Muscle layer of colon (tissue), 2 donors: ENCODE measurements around the gene ATP13A1.
A peak's percentile ranks its signal among the peaks of the same experiment; 100 is the strongest.

Experiments used
- H3K27ac ChIP-seq: one replicate; pipeline ENCODE4 v1.7.0; 2013; ENCODE audit warnings: low read depth, mild to moderate bottlenecking, low read length, moderate library complexity
- H3K27me3 ChIP-seq, 2 donors: one replicate each; pipeline ENCODE4 v1.7.0; 2013; ENCODE audit warnings: low read length in 2 of 2, mild to moderate bottlenecking in 2 of 2; ENCODE audit not compliant: insufficient read depth in 2 of 2, control insufficient read depth in 1 of 2
- H3K36me3 ChIP-seq: one replicate; pipeline ENCODE4 v1.7.0; 2013; ENCODE audit warnings: mild to moderate bottlenecking, low read length; ENCODE audit not compliant: insufficient read depth
- H3K4me1 ChIP-seq: one replicate; pipeline ENCODE4 v1.7.0; 2013; ENCODE audit warnings: mild to moderate bottlenecking, low read length; ENCODE audit not compliant: insufficient read depth
- H3K4me3 ChIP-seq, 2 donors: one replicate each; pipeline ENCODE4 v1.7.0; 2013; ENCODE audit warnings: low read length in 2 of 2, low read depth in 1 of 2, mild to moderate bottlenecking in 1 of 2, moderate library complexity in 1 of 2
- H3K9ac ChIP-seq: one replicate; pipeline ENCODE4 v1.7.0; 2013; ENCODE audit warnings: low read length
- H3K9me3 ChIP-seq: one replicate; pipeline ENCODE4 v1.7.0; 2013; ENCODE audit warnings: mild to moderate bottlenecking, low read length
- donor health status: abdominal sarcoma.
- donor health status: Adenocarcinoma of cecum.

The ATP13A1 gene

GRCh38 chr19:19651076-19651475 lies 12.4 kb downstream of the ATP13A1 start:
- no peak overlapping the region for H3K9ac ChIP-seq
- H3K27ac ChIP-seq: no peak overlapping the region
- no peaks in the 10 kb centered on the region for H3K9me3 ChIP-seq
- H3K4me1 ChIP-seq: no peaks in the 10 kb centered on the region
- no peaks in the 10 kb centered on the region for H3K27me3 ChIP-seq
- H3K36me3 ChIP-seq: peaks cover 72% of the 10 kb centered on the region
- no peak overlapping the region for H3K4me3 ChIP-seq

GRCh38 chr19:19650331-19650730 lies 13.1 kb downstream of the ATP13A1 start:
- H3K9ac ChIP-seq: no peak overlapping the region
- no peaks in the 10 kb centered on the region for H3K4me1 ChIP-seq
- no peak overlapping the region for H3K4me3 ChIP-seq
- no peaks in the 10 kb centered on the region for H3K27me3 ChIP-seq
- H3K9me3 ChIP-seq: no peaks in the 10 kb centered on the region
- no peak overlapping the region for H3K27ac ChIP-seq
- H3K36me3 ChIP-seq: peaks cover 64% of the 10 kb centered on the region

GRCh38 chr19:19649580-19649995 lies 13.9 kb downstream of the ATP13A1 start:
- no peak overlapping the region for H3K9ac ChIP-seq
- no peaks in the 10 kb centered on the region for H3K9me3 ChIP-seq
- no peaks in the 10 kb centered on the region for H3K4me1 ChIP-seq
- H3K4me3 ChIP-seq: no peak overlapping the region
- peaks cover 57% of the 10 kb centered on the region for H3K36me3 ChIP-seq
- H3K27me3 ChIP-seq: no peaks in the 10 kb centered on the region
- H3K27ac ChIP-seq: no peak overlapping the region

- Histone ChIP-seq H3K27me3 (no peaks in the 10 kb centered on the region), H3K9me3 (no peaks in the 10 kb centered on the region), H3K36me3 (peaks cover 52% of the 10 kb centered on the region), H3K4me3 (no peak overlapping the region), H3K27ac (no peak overlapping the region), H3K4me1 (no peaks in the 10 kb centered on the region), H3K9ac (no peak overlapping the region)
Measured at GRCh38 chr19:19649155-19649554, 14.3 kb downstream of the ATP13A1 start.

- peaks cover 33% of the 10 kb centered on the region for H3K36me3 ChIP-seq
- no peak overlapping the region for H3K4me3 ChIP-seq
- no peak overlapping the region for H3K27ac ChIP-seq
Measured at GRCh38 chr19:19647037-19647835, 16.2 kb downstream of the ATP13A1 start.

GRCh38 chr19:19645233-19645870 lies 18.1 kb downstream of the ATP13A1 start:
- Histone ChIP-seq H3K4me3 (no peak overlapping the region), H3K36me3 (peaks cover 14% of the 10 kb centered on the region), H3K27me3 (no peaks in the 10 kb centered on the region), H3K27ac (no peak overlapping the region), H3K9ac (no peak overlapping the region), H3K9me3 (no peaks in the 10 kb centered on the region), H3K4me1 (peaks cover 10% of the 10 kb centered on the region)

More at GRCh38 chr19:19647037-19647835, 16.2 kb downstream of the ATP13A1 start:
- no peak overlapping the region for H3K9ac ChIP-seq
- no peaks in the 10 kb centered on the region for H3K9me3 ChIP-seq
- no peaks in the 10 kb centered on the region for H3K27me3 ChIP-seq
- H3K4me1 ChIP-seq: peaks cover 10% of the 10 kb centered on the region

- Histone ChIP-seq H3K36me3 (peaks cover 12% of the 10 kb centered on the region), H3K27ac (no peak overlapping the region)
Measured at GRCh38 chr19:19644054-19644388, 19.5 kb downstream of the ATP13A1 start.

GRCh38 chr19:19643158-19644053 lies 20.1 kb downstream of the ATP13A1 start, which contains the start of gene GMIP:
Gene GMIP, minus strand, starts transcription at chr19:19643657. Its CDS starts 128 bp downstream, at chr19:19643529.
- peaks cover 10% of the 10 kb centered on the region for H3K4me1 ChIP-seq
- H3K9me3 ChIP-seq: no peaks in the 10 kb centered on the region
- H3K27me3 ChIP-seq: no peaks in the 10 kb centered on the region
- peak within 1 kb of the TSS; percentile 70 to 98 for H3K4me3 ChIP-seq
- peak within 1 kb of the TSS; percentile 63 for H3K27ac ChIP-seq
- H3K9ac ChIP-seq: no peak within 1 kb of the TSS
- peaks cover 12% of the 10 kb centered on the region for H3K36me3 ChIP-seq

More at GRCh38 chr19:19644054-19644388, 19.5 kb downstream of the ATP13A1 start:
- H3K9ac ChIP-seq: no peak overlapping the region
- peaks cover 10% of the 10 kb centered on the region for H3K4me1 ChIP-seq
- H3K27me3 ChIP-seq: no peaks in the 10 kb centered on the region
- no peaks in the 10 kb centered on the region for H3K9me3 ChIP-seq
- peak overlapping the region; percentile 70 to 98 for H3K4me3 ChIP-seq

- Histone ChIP-seq H3K27ac (peak overlapping the region; percentile 63), H3K27me3 (no peaks in the 10 kb centered on the region), H3K4me3 (peak overlapping the region; percentile 70 to 98), H3K36me3 (peaks cover 11% of the 10 kb centered on the region), H3K4me1 (peaks cover 10% of the 10 kb centered on the region), H3K9me3 (no peaks in the 10 kb centered on the region), H3K9ac (no peak overlapping the region)
Measured at GRCh38 chr19:19642506-19643157, 20.8 kb downstream of the ATP13A1 start.

GRCh38 chr19:19637523-19638251 lies 25.8 kb downstream of the ATP13A1 start:
- H3K9ac ChIP-seq: no peak overlapping the region
- peaks cover 4% of the 10 kb centered on the region for H3K4me1 ChIP-seq
- no peaks in the 10 kb centered on the region for H3K27me3 ChIP-seq
- no peaks in the 10 kb centered on the region for H3K9me3 ChIP-seq
- H3K4me3 ChIP-seq: no peak overlapping the region
- H3K36me3 ChIP-seq: no peaks in the 10 kb centered on the region
- H3K27ac ChIP-seq: no peak overlapping the region
